Osteocyte (in vitro differentiated cells): ENCODE data around the gene OPN4. TPM values are rescaled to one million over a fixed set of nuclear protein-coding genes. Genes with fewer than 3 reads are reported as not detected.

Experiments
- DNase-seq: peaks from one replicate; pipeline ENCODE4 v3.0.0; 2021; ENCODE audit warnings: mixed read lengths; ENCODE audit not compliant: unreplicated experiment; ENCODE audit errors: extremely low spot score
- H3K27ac Mint-ChIP-seq: one replicate; pipeline ENCODE4 v1.8.0; 2021; ENCODE audit warnings: mild to moderate bottlenecking, mixed read lengths; ENCODE audit not compliant: unreplicated experiment
- H3K27me3 Mint-ChIP-seq: one replicate; pipeline ENCODE4 v1.8.0; 2021; ENCODE audit warnings: mixed read lengths; ENCODE audit not compliant: unreplicated experiment
- H3K36me3 Mint-ChIP-seq: one replicate; pipeline ENCODE4 v1.8.0; 2021; ENCODE audit warnings: mixed read lengths; ENCODE audit not compliant: unreplicated experiment
- H3K4me1 Mint-ChIP-seq: one replicate; pipeline ENCODE4 v1.8.0; 2021; ENCODE audit warnings: mixed read lengths; ENCODE audit not compliant: unreplicated experiment
- H3K4me3 Mint-ChIP-seq: one replicate; pipeline ENCODE4 v1.8.0; 2021; ENCODE audit warnings: mild to moderate bottlenecking, moderate library complexity, mixed read lengths; ENCODE audit not compliant: unreplicated experiment
- H3K9me3 Mint-ChIP-seq: one replicate; pipeline ENCODE4 v1.8.0; 2021; ENCODE audit warnings: mixed read lengths; ENCODE audit not compliant: unreplicated experiment
- total RNA-seq: library from RNA; stranded (reverse); gene quantifications from 2 replicates; pipeline ENCODE4 v1.2.1, GENCODE V29; 2021
- TF ChIP-seq, protein P1 (sequence below): fragments of 200-600 bp; sonication (generic); IDR thresholded peaks from 2 replicates; pipeline ENCODE4 v1.5.0; 2021; ENCODE audit warnings: antibody characterized with exemption, mild to moderate bottlenecking, moderate library complexity

OPN4 gene
- total RNA-seq, 1 donor from 2014 or later = not detected

GRCh38 chr10:86708783-86709380, 54.5 kb downstream of the OPN4 start:
- no peak for DNase-seq
- no peak overlapping the region for H3K27ac Mint-ChIP-seq
- TF ChIP-seq, protein P1, sequence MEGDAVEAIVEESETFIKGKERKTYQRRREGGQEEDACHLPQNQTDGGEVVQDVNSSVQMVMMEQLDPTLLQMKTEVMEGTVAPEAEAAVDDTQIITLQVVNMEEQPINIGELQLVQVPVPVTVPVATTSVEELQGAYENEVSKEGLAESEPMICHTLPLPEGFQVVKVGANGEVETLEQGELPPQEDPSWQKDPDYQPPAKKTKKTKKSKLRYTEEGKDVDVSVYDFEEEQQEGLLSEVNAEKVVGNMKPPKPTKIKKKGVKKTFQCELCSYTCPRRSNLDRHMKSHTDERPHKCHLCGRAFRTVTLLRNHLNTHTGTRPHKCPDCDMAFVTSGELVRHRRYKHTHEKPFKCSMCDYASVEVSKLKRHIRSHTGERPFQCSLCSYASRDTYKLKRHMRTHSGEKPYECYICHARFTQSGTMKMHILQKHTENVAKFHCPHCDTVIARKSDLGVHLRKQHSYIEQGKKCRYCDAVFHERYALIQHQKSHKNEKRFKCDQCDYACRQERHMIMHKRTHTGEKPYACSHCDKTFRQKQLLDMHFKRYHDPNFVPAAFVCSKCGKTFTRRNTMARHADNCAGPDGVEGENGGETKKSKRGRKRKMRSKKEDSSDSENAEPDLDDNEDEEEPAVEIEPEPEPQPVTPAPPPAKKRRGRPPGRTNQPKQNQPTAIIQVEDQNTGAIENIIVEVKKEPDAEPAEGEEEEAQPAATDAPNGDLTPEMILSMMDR = no peak
- no peak overlapping the region for H3K4me3 Mint-ChIP-seq
- H3K36me3 Mint-ChIP-seq = no peaks in the 10 kb centered on the region
- H3K4me1 Mint-ChIP-seq = peaks cover 12% of the 10 kb centered on the region
- H3K27me3 Mint-ChIP-seq = no peaks in the 10 kb centered on the region
- no peaks in the 10 kb centered on the region for H3K9me3 Mint-ChIP-seq

- Mint-ChIP-seq H3K4me1 (peaks cover 12% of the 10 kb centered on the region), H3K36me3 (no peaks in the 10 kb centered on the region), H3K9me3 (no peaks in the 10 kb centered on the region), H3K4me3 (peak overlapping the region; percentile 18), H3K27me3 (no peaks in the 10 kb centered on the region), H3K27ac (peak overlapping the region; percentile 95)
- TF ChIP-seq, protein P1 = no peak
- no peak for DNase-seq
Observed at GRCh38 chr10:86709396-86710185, 55.2 kb downstream of the OPN4 start.

DNA sequence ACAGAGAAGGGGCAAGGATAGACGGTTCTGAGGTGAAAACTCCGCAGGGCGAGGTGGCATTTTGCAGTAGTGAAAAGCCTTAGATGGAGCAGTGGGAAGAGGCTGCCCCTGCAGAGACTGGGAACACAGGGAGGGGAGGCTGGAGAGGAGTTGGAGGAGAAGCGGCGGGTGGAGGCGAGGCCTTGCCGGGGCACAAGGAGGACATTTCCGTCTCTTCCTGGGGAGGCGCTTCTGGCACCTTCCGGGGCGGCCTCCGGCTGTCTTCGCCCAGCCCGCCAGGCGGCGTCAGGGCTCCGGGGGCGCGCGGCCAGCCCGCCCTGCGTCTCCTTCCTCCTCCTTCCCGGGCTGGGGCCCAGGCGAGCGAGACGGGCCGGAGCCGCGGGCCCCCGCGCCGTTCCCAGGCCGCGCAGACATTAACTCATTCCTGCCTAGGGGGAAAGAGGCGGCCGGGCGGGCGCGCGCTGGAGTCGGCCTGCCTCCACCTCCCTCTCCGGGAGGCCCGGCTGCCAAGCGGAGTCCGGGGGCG, 56.7 kb downstream of the OPN4 start:
- H3K9me3 Mint-ChIP-seq = no peaks in the 10 kb centered on the region
- peak overlapping the region; percentile 72 for H3K4me3 Mint-ChIP-seq
- H3K27me3 Mint-ChIP-seq = no peaks in the 10 kb centered on the region
- DNase-seq = peak; percentile 97
- H3K27ac Mint-ChIP-seq = peak overlapping the region; percentile 95
- H3K4me1 Mint-ChIP-seq = peaks cover 12% of the 10 kb centered on the region
- no peaks in the 10 kb centered on the region for H3K36me3 Mint-ChIP-seq
- TF ChIP-seq, protein P1 = peak; percentile 96

GRCh38 chr10:86711513-86712316, 57.4 kb downstream of the OPN4 start:
- no peaks in the 10 kb centered on the region for H3K36me3 Mint-ChIP-seq
- H3K4me1 Mint-ChIP-seq = peaks cover 12% of the 10 kb centered on the region
- no peaks in the 10 kb centered on the region for H3K27me3 Mint-ChIP-seq
- H3K4me3 Mint-ChIP-seq = peak overlapping the region; percentile 79
- no peaks in the 10 kb centered on the region for H3K9me3 Mint-ChIP-seq
- H3K27ac Mint-ChIP-seq = peak overlapping the region; percentile 95
- TF ChIP-seq, protein P1 = no peak
- DNase-seq = no peak
